ENCODE results near the gene APOA4. TPM values are rescaled to one million over a fixed set of nuclear protein-coding genes. Genes with fewer than 3 reads are reported as not detected.
A peak's percentile ranks its signal among the peaks of the same experiment; 100 is the strongest.

The APOA4 gene
- total and polyA plus RNA-seq, 2 of the 13 experiments (the other 11 are each of a cell fraction or from before 2014, with no cell fraction given): 3.8 to 7.2 TPM

DNA sequence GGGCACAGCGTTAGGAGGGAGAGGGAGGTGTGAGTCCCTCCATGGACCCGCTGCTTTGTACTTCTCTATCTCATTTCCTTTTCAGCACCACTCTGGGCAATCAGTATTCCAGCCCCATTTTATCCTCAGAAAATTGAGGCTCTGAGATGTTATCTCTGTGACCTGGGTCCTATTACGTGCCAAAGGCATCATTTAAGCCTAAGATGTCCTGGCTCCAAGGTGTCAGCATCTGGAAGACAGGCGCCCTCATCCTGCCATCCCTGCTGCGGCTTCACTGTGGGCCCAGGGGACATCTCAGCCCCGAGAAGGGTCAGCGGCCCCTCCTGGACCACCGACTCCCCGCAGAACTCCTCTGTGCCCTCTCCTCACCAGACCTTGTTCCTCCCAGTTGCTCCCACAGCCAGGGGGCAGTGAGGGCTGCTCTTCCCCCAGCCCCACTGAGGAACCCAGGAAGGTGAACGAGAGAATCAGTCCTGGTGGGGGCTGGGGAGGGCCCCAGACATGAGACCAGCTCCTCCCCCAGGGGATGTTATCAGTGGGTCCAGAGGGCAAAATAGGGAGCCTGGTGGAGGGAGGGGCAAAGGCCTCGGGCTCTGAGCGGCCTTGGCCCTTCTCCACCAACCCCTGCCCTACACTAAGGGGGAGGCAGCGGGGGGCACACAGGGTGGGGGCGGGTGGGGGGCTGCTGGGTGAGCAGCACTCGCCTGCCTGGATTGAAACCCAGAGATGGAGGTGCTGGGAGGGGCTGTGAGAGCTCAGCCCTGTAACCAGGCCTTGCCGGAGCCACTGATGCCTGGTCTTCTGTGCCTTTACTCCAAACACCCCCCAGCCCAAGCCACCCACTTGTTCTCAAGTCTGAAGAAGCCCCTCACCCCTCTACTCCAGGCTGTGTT, 5.8 kb upstream of the APOA4 start (continued):
- TF ChIP-seq, protein P1, sequence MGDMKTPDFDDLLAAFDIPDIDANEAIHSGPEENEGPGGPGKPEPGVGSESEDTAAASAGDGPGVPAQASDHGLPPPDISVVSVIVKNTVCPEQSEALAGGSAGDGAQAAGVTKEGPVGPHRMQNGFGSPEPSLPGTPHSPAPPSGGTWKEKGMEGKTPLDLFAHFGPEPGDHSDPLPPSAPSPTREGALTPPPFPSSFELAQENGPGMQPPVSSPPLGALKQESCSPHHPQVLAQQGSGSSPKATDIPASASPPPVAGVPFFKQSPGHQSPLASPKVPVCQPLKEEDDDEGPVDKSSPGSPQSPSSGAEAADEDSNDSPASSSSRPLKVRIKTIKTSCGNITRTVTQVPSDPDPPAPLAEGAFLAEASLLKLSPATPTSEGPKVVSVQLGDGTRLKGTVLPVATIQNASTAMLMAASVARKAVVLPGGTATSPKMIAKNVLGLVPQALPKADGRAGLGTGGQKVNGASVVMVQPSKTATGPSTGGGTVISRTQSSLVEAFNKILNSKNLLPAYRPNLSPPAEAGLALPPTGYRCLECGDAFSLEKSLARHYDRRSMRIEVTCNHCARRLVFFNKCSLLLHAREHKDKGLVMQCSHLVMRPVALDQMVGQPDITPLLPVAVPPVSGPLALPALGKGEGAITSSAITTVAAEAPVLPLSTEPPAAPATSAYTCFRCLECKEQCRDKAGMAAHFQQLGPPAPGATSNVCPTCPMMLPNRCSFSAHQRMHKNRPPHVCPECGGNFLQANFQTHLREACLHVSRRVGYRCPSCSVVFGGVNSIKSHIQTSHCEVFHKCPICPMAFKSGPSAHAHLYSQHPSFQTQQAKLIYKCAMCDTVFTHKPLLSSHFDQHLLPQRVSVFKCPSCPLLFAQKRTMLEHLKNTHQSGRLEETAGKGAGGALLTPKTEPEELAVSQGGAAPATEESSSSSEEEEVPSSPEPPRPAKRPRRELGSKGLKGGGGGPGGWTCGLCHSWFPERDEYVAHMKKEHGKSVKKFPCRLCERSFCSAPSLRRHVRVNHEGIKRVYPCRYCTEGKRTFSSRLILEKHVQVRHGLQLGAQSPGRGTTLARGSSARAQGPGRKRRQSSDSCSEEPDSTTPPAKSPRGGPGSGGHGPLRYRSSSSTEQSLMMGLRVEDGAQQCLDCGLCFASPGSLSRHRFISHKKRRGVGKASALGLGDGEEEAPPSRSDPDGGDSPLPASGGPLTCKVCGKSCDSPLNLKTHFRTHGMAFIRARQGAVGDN (CRISPR knock-in tag; IDR thresholded peaks at IDR 0.05): peak; percentile 68
- no peak for TF ChIP-seq ZFYVE20 (CRISPR knock-in tag; IDR thresholded peaks at IDR 0.05; ENCODE audit: borderline replicate concordance, low read depth)
- TF ChIP-seq ZNF292 (CRISPR knock-in tag; IDR thresholded peaks at IDR 0.05; ENCODE audit: borderline replicate concordance, low read depth): peak; percentile 22; the same call in 1 of the 2 replicates
- no peak for TF ChIP-seq KMT2A (CRISPR knock-in tag; IDR thresholded peaks at IDR 0.05)
- TF ChIP-seq SP1 (IDR thresholded peaks at IDR 0.05): no peak
- TF ChIP-seq SP1 (CRISPR knock-in tag; IDR thresholded peaks at IDR 0.05): peak; percentile 58
- TF ChIP-seq, protein P2, sequence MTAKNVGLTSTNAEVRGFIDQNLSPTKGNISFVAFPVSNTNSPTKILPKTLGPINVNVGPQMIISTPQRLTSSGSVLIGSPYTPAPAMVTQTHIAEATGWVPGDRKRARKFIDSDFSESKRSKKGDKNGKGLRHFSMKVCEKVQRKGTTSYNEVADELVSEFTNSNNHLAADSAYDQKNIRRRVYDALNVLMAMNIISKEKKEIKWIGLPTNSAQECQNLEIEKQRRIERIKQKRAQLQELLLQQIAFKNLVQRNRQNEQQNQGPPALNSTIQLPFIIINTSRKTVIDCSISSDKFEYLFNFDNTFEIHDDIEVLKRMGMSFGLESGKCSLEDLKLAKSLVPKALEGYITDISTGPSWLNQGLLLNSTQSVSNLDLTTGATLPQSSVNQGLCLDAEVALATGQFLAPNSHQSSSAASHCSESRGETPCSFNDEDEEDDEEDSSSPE (CRISPR knock-in tag; IDR thresholded peaks at IDR 0.05): no peak
- TF ChIP-seq JUN (CRISPR knock-in tag; IDR thresholded peaks at IDR 0.05): no peak
- peak; percentile 51; the same call in 1 of the 2 replicates for TF ChIP-seq SMAD1 (CRISPR knock-in tag; IDR thresholded peaks at IDR 0.05; ENCODE audit: borderline replicate concordance, low read depth)
- TF ChIP-seq SATB2 (CRISPR knock-in tag; IDR thresholded peaks at IDR 0.05): no peak
- no peak for TF ChIP-seq THYN1 (CRISPR knock-in tag; IDR thresholded peaks at IDR 0.05; ENCODE audit: borderline replicate concordance, low read depth)
- 0 out of 2 replicates have a peak, but pooled peaks have one; percentile 59 for TF ChIP-seq ZSCAN31 (CRISPR knock-in tag; IDR thresholded peaks at IDR 0.05; ENCODE audit: low read depth)
- no peak for TF ChIP-seq FOSL1 (CRISPR knock-in tag; IDR thresholded peaks at IDR 0.05; ENCODE audit: borderline replicate concordance)
- no peak for TF ChIP-seq PTBP1 (IDR thresholded peaks at IDR 0.05; ENCODE audit: low read depth, low read length, poor library complexity, severe bottlenecking)
- TF ChIP-seq FOSL2 (CRISPR knock-in tag; IDR thresholded peaks at IDR 0.05): peak; percentile 65; the same call in 1 of the 2 replicates
- TF ChIP-seq, protein P3, sequence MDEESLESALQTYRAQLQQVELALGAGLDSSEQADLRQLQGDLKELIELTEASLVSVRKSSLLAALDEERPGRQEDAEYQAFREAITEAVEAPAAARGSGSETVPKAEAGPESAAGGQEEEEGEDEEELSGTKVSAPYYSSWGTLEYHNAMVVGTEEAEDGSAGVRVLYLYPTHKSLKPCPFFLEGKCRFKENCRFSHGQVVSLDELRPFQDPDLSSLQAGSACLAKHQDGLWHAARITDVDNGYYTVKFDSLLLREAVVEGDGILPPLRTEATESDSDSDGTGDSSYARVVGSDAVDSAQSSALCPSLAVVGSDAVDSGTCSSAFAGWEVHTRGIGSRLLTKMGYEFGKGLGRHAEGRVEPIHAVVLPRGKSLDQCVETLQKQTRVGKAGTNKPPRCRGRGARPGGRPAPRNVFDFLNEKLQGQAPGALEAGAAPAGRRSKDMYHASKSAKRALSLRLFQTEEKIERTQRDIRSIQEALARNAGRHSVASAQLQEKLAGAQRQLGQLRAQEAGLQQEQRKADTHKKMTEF (CRISPR knock-in tag; IDR thresholded peaks at IDR 0.05): peak; percentile 87
- TF ChIP-seq ZNF629 (CRISPR knock-in tag; conservative IDR thresholded peaks at IDR 0.05): peak; percentile 48; the same call in 1 of the 2 replicates
- TF ChIP-seq RFX5 (IDR thresholded peaks at IDR 0.05; ENCODE audit: low read depth, low read length): no peak
- peak; percentile 86; the same call in 1 of the 2 replicates for TF ChIP-seq HOXA5 (CRISPR knock-in tag; IDR thresholded peaks at IDR 0.05)
- peak; percentile 53 for TF ChIP-seq ZNF263 (CRISPR knock-in tag; IDR thresholded peaks at IDR 0.05)
- 0 out of 2 replicates have a peak, but pooled peaks have one; percentile 55 for TF ChIP-seq DNMT3B (CRISPR knock-in tag; conservative IDR thresholded peaks at IDR 0.05)
- TF ChIP-seq ZNF12 (CRISPR knock-in tag; IDR thresholded peaks at IDR 0.05): 0 out of 2 replicates have a peak, but pooled peaks have one; percentile 11

Measured in HepG2 (cell line).